H1 (cell line): ENCODE measurements around the gene GOLPH3L. TPM values are rescaled to one million over a fixed set of nuclear protein-coding genes. Genes with fewer than 3 reads are reported as not detected.

Experiments used
- CTCF ChIA-PET: fragments of 300-600 bp; sonication (Branson Sonifier 250); formaldehyde crosslinking; loops from one replicate; lab custom pipeline; 2021; ENCODE audit not compliant: partially characterized antibody; lab: Charles Lee
- POLR2A ChIA-PET: fragments of 300-600 bp; sonication (Branson Sonifier 250); formaldehyde crosslinking; loops from one replicate; lab custom pipeline; 2021; ENCODE audit warnings: inconsistent platforms; ENCODE audit not compliant: partially characterized antibody; lab: Charles Lee
- DNase-seq, 2 experiments: peaks; one replicate each; pipeline versions ENCODE4 v3.0.0 to v3.0.0-alpha.2; 2010 to 2022; ENCODE audit warnings: low spot score in 2 of 2, low read depth in 1 of 2, mixed read lengths in 1 of 2
- FAIRE-seq: peaks from 2 replicates; lab custom pipeline; 2011; peaks lifted over from hg19 to GRCh38; lab: Jason Lieb, UNC
- H2AFZ ChIP-seq: 2 replicates; pipeline ENCODE4 v1.8.1; 2012; ENCODE audit warnings: low read length, inconsistent platforms
- H2AK5ac ChIP-seq: 2 replicates; pipeline ENCODE4 v1.6.1; 2013; ENCODE audit warnings: low read depth, low read length
- H2BK120ac ChIP-seq: replicated peaks from 2 replicates; pipeline ENCODE3; 2013; ENCODE audit warnings: low read depth, low read length, inconsistent platforms
- H2BK12ac ChIP-seq: 2 replicates; pipeline ENCODE4 v1.6.1; 2013; ENCODE audit warnings: low read depth, low read length
- H2BK15ac ChIP-seq: 2 replicates; pipeline ENCODE4 v1.6.1; 2013; ENCODE audit warnings: low read length
- H2BK20ac ChIP-seq: 2 replicates; pipeline ENCODE4 v1.6.1; 2013; ENCODE audit warnings: low read length
- H2BK5ac ChIP-seq: 2 replicates; pipeline ENCODE4 v1.6.1; 2013; ENCODE audit warnings: low read depth, low read length
- H3K14ac ChIP-seq: 2 replicates; pipeline ENCODE4 v1.6.1; 2013; ENCODE audit warnings: inconsistent platforms; ENCODE audit not compliant: insufficient read length
- H3K18ac ChIP-seq: 2 replicates; pipeline ENCODE4 v1.6.1; 2013; ENCODE audit warnings: low read length; ENCODE audit errors: extremely low read depth
- H3K23ac ChIP-seq: 2 replicates; pipeline ENCODE4 v1.6.1; 2013; ENCODE audit warnings: inconsistent platforms; ENCODE audit not compliant: insufficient read length
- H3K23me2 ChIP-seq: 2 replicates; pipeline ENCODE4 v1.6.1; 2013; ENCODE audit warnings: low read depth, low read length
- H3K27ac ChIP-seq: 2 replicates; pipeline ENCODE4 v1.6.1; 2011; ENCODE audit warnings: low read depth, low read length, inconsistent platforms
- H3K27me3 ChIP-seq, 4 experiments: replicated peaks in 1 of 4; 1 replicate in 1 of 4; 2 replicates in 3 of 4; pipeline versions ENCODE4 v1.6.1 to v1.8.1; 2011 to 2013; ENCODE audit warnings: low read length in 3 of 4, mild to moderate bottlenecking in 3 of 4, inconsistent platforms in 2 of 4, mixed read lengths in 2 of 4, moderate library complexity in 1 of 4; ENCODE audit not compliant: control insufficient read depth in 3 of 4, insufficient read depth in 3 of 4; ENCODE audit errors: extremely low read depth in 1 of 4
- H3K36me3 ChIP-seq, 4 experiments: 2 replicates each; pipeline versions ENCODE4 v1.6.1 to v1.8.1; 2011 to 2013; ENCODE audit warnings: mild to moderate bottlenecking in 4 of 4, low read length in 3 of 4, moderate library complexity in 2 of 4, control low read depth in 1 of 4, inconsistent platforms in 1 of 4; ENCODE audit not compliant: insufficient read depth in 4 of 4, control insufficient read depth in 2 of 4
- H3K4ac ChIP-seq: replicated peaks from 2 replicates; pipeline ENCODE3; 2013; ENCODE audit warnings: low read length, low read depth, mixed read lengths, inconsistent platforms; ENCODE audit not compliant: insufficient read length
- H3K4me1 ChIP-seq, 4 experiments: replicated peaks in 1 of 4; 1 replicate in 1 of 4; 2 replicates in 3 of 4; pipeline versions ENCODE4 v1.6.1 to v1.8.1; 2011 to 2013; ENCODE audit warnings: low read length in 3 of 4, inconsistent platforms in 2 of 4, mixed read lengths in 1 of 4; ENCODE audit not compliant: insufficient read depth in 4 of 4, control insufficient read depth in 3 of 4
- H3K4me2 ChIP-seq, 2 experiments: 2 replicates each; pipeline versions ENCODE4 v1.6.1 to v1.8.1; 2011 to 2013; ENCODE audit warnings: low read depth in 2 of 2, low read length in 2 of 2, control low read depth in 1 of 2, inconsistent platforms in 1 of 2, mild to moderate bottlenecking in 1 of 2; ENCODE audit not compliant: insufficient read depth in 1 of 2
- H3K4me3 ChIP-seq, 4 experiments: fragments of 200-600, 300-600 bp in 1 of 4; sonication (generic), shearing (Covaris generic), sonication (Bioruptor Twin) in 1 of 4; 2 replicates each; pipeline versions ENCODE4 v1.5.1 to v1.8.1; 2011 to 2016; ENCODE audit warnings: low read length in 4 of 4, low read depth in 3 of 4, control low read depth in 2 of 4, inconsistent platforms in 2 of 4, mild to moderate bottlenecking in 2 of 4, mixed read lengths in 1 of 4, moderate library complexity in 1 of 4; ENCODE audit not compliant: insufficient read depth in 2 of 4; ENCODE audit errors: extremely low read depth in 1 of 4
- H3K56ac ChIP-seq: replicated peaks from 2 replicates; pipeline ENCODE3; 2013; ENCODE audit warnings: low read depth, mild to moderate bottlenecking, mixed read lengths, low read length, inconsistent platforms; ENCODE audit not compliant: insufficient read length
- H3K79me1 ChIP-seq: 2 replicates; pipeline ENCODE4 v1.6.1; 2013; ENCODE audit warnings: low read depth, low read length, control low read depth
- H3K79me2 ChIP-seq, 2 experiments: 2 replicates each; pipeline versions ENCODE4 v1.6.1 to v1.8.1; 2012 to 2013; ENCODE audit warnings: low read length in 2 of 2, mild to moderate bottlenecking in 2 of 2, inconsistent platforms in 1 of 2; ENCODE audit not compliant: insufficient read depth in 2 of 2, control insufficient read depth in 1 of 2
- H3K9ac ChIP-seq, 4 experiments: replicated peaks in 1 of 4; 1 replicate in 1 of 4; 2 replicates in 3 of 4; pipeline versions ENCODE4 v1.6.1 to v1.8.1; 2011 to 2013; ENCODE audit warnings: low read depth in 3 of 4, low read length in 3 of 4, control low read depth in 2 of 4, mild to moderate bottlenecking in 2 of 4, moderate library complexity in 2 of 4, inconsistent platforms in 1 of 4; ENCODE audit errors: extremely low read depth in 1 of 4
- H3K9me3 ChIP-seq, 2 experiments: 2 replicates each; pipeline versions ENCODE4 v1.6.1 to v1.8.1; 2012 to 2013; ENCODE audit warnings: mild to moderate bottlenecking in 2 of 2, moderate library complexity in 2 of 2, control low read depth in 1 of 2, inconsistent platforms in 1 of 2, low read depth in 1 of 2, low read length in 1 of 2, mixed read lengths in 1 of 2; ENCODE audit not compliant: insufficient read depth in 2 of 2
- H4K20me1 ChIP-seq, 2 experiments: replicated peaks in 1 of 2; 2 replicates each; pipeline versions ENCODE3 to v1.8.1; 2011 to 2013; ENCODE audit warnings: inconsistent platforms in 2 of 2, low read length in 2 of 2, mild to moderate bottlenecking in 1 of 2; ENCODE audit not compliant: insufficient read depth in 2 of 2, control insufficient read depth in 1 of 2
- H4K5ac ChIP-seq: 2 replicates; pipeline ENCODE4 v1.6.1; 2013; ENCODE audit warnings: low read length, low read depth, mixed read lengths, inconsistent platforms; ENCODE audit not compliant: insufficient read length
- H4K8ac ChIP-seq: 2 replicates; pipeline ENCODE4 v1.8.0; 2013; ENCODE audit warnings: mild to moderate bottlenecking, moderate library complexity, low read length, inconsistent platforms; ENCODE audit not compliant: insufficient read depth; ENCODE audit errors: extremely low read depth
- H4K91ac ChIP-seq: replicated peaks from 2 replicates; pipeline ENCODE3; 2013; ENCODE audit warnings: low read length, mixed read lengths, inconsistent platforms; ENCODE audit not compliant: insufficient read length
- BCL11A ChIP-seq, 2 experiments: IDR thresholded peaks; one replicate each; pipeline ENCODE4 v1.6.1; 2011; ENCODE audit warnings: low read depth in 2 of 2, low read length in 2 of 2, mild to moderate bottlenecking in 2 of 2
- CBX5 ChIP-seq: fragments of 300-800, 300-1000 bp; sonication (generic); IDR thresholded peaks from 2 replicates; pipeline ENCODE4 v1.7.1; 2016; ENCODE audit warnings: antibody characterized with exemption, low read length, low read depth
- CHD2 ChIP-seq: IDR thresholded peaks from 2 replicates; pipeline ENCODE4 v1.6.1; 2012; ENCODE audit warnings: low read length, improper control_type of control experiment
- EZH2 ChIP-seq: fragments of 200-600 bp; sonication (generic); IDR thresholded peaks from 2 replicates; pipeline ENCODE4 v1.7.1; 2012; ENCODE audit warnings: low read depth, mild to moderate bottlenecking, moderate library complexity, low read length, inconsistent platforms; ENCODE audit not compliant: severe bottlenecking
- GABPA ChIP-seq: IDR thresholded peaks from 2 replicates; pipeline ENCODE4 v1.6.1; 2011; ENCODE audit warnings: mild to moderate bottlenecking, low read length, moderate library complexity, borderline replicate concordance; ENCODE audit not compliant: insufficient read depth
- JUND ChIP-seq: IDR thresholded peaks from 2 replicates; pipeline ENCODE4 v1.6.1; 2011; ENCODE audit warnings: mild to moderate bottlenecking, improper control_type of control experiment, low read length
- KDM1A ChIP-seq: fragments of 200-600, 300-600 bp; sonication (generic); IDR thresholded peaks from 2 replicates; pipeline ENCODE4 v1.7.1; 2016; ENCODE audit warnings: mild to moderate bottlenecking, low read length, borderline replicate concordance
- SP1 ChIP-seq: IDR thresholded peaks from 2 replicates; pipeline ENCODE4 v1.6.1; 2011; ENCODE audit warnings: low read depth, low read length
- SP2 ChIP-seq: IDR thresholded peaks from 2 replicates; pipeline ENCODE4 v1.6.1; 2012; ENCODE audit warnings: mild to moderate bottlenecking, low read length, inconsistent platforms
- TAF1 ChIP-seq: IDR thresholded peaks from 2 replicates; pipeline ENCODE4 v1.6.1; 2011; ENCODE audit warnings: mild to moderate bottlenecking, low read depth, low read length
- TCF12 ChIP-seq: IDR thresholded peaks from 2 replicates; pipeline ENCODE4 v1.6.1; 2011; ENCODE audit warnings: low read depth, mild to moderate bottlenecking, low read length
- polyA plus RNA-seq, 7 experiments: library from polyadenylated mRNA; depleted of rRNA in 3 of 7; stranded (reverse) in 5 of 7; unstranded in 2 of 7; fragments of >200 nt in 5 of 7; fragments of 200-250 nt in 2 of 7; gene quantifications; 1 replicate in 5 of 7; 2 replicates in 1 of 7; 4 replicates in 1 of 7; pipeline versions ENCODE4 v1.2.1 to v1.2.3, GENCODE V29; 2011 to 2013; ENCODE audit warnings: missing spikeins in 2 of 7, mixed read lengths in 2 of 7
- total RNA-seq: library from RNA; stranded (reverse); fragmentation: NEBNext Ultra II Directional; extraction: Animal tissue kit (Norgen Biotek cat#: 25700); gene quantifications from 2 replicates; pipeline ENCODE4 v1.2.1, GENCODE V29; 2021

The GOLPH3L gene
- total and polyA plus RNA-seq, 2 of the 8 experiments (the other 6 are each of a cell fraction or from before 2014, with no cell fraction given): 13.3 to 40.8 TPM

DNA sequence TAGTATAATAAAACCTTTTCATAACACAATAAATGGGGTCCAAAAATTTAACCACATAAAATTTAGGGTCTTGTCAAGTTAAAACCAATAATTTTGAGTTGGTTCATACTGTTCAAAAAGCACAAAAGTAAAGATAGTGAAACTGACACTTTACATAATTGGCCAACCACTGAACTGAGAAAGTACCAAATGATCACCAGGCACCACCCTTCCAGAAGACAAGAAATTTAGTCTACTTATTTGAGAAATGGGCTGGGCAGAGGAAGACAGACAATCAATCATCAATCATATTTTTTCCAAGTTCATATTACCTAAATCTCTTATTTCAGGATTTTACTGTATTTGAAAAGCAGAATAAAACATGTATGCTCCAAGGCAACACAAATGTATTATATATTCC, 6.5 kb upstream of the GOLPH3L start:
- no peaks in the 10 kb centered on the region for H3K79me1 ChIP-seq
- no peak overlapping the region for H4K5ac ChIP-seq
- H2AFZ ChIP-seq: no peak overlapping the region
- no peak overlapping the region for H3K18ac ChIP-seq
- H3K23ac ChIP-seq: no peak overlapping the region
- DNase-seq (no peak), FAIRE-seq (no peak)
- no peaks in the 10 kb centered on the region for H3K4me1 ChIP-seq
- H3K4me3 ChIP-seq: no peak overlapping the region
- no peak overlapping the region for H4K91ac ChIP-seq
- no peak overlapping the region for H2AK5ac ChIP-seq
- ChIA-PET POLR2A (no interaction called here), CTCF (interaction anchor here (0.6 to 1.1 kb wide), 3 partner anchors 9 to 425 kb away, joined by 3 read pairs; no protein-coding TSS in a partner anchor)
- no peak overlapping the region for H3K4me2 ChIP-seq
- TF ChIP-seq TAF1: no peak
- TF ChIP-seq CHD2: no peak
- TF ChIP-seq GABPA: no peak
- no peak for TF ChIP-seq JUND
- no peak for TF ChIP-seq EZH2
- no peak for TF ChIP-seq SP2
- TF ChIP-seq TCF12: no peak
- no peak for TF ChIP-seq BCL11A (IDR thresholded peaks at IDR 0.05; ENCODE audit: low read depth in 2 of 2, low read length in 2 of 2)
- TF ChIP-seq KDM1A: no peak
- TF ChIP-seq SP1: no peak
- no peak for TF ChIP-seq CBX5
- no peaks in the 10 kb centered on the region for H4K20me1 ChIP-seq
- H2BK20ac ChIP-seq: no peak overlapping the region
- H3K9ac ChIP-seq: no peak overlapping the region
- no peak overlapping the region for H2BK15ac ChIP-seq
- H3K14ac ChIP-seq: no peak overlapping the region
- no peaks in the 10 kb centered on the region for H3K9me3 ChIP-seq
- no peak overlapping the region for H2BK5ac ChIP-seq
- H3K27me3 ChIP-seq: no peaks in the 10 kb centered on the region
- no peaks in the 10 kb centered on the region for H3K79me2 ChIP-seq
- no peak overlapping the region for H4K8ac ChIP-seq
- no peak overlapping the region for H3K56ac ChIP-seq
- no peaks in the 10 kb centered on the region for H3K36me3 ChIP-seq
- H2BK12ac ChIP-seq: no peak overlapping the region
- no peak overlapping the region for H3K27ac ChIP-seq
- H2BK120ac ChIP-seq: no peak overlapping the region
- no peaks in the 10 kb centered on the region for H3K23me2 ChIP-seq
- H3K4ac ChIP-seq: no peak overlapping the region
